ENCODE measurements around the gene UGT1A10.
"Not testable (repeated sequence)": the region's sequence is repeated elsewhere in the genome, so short reads cannot be mapped to it uniquely, and the experiment has no call there.

UGT1A10 gene

DNA sequence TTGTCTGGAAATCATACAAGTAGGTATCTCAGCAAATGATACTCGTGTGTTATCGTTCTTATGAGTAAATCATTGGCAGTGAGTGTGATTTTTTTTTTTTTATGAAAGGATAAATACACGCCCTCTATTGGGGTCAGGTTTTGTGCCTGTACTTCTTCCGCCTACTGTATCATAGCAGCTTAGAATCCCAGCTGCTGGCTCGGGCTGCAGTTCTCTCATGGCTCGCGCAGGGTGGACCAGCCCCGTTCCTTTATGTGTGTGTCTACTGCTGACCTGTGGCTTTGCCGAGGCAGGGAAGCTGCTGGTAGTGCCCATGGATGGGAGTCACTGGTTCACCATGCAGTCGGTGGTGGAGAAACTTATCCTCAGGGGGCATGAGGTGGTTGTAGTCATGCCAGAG is at the start of gene UGT1A10:
Gene UGT1A10 (plus strand): TSS at position 143 of the 400 bp plus-strand sequence. CDS start 75 bp downstream, at position 218.
- not testable (repeated sequence) for FAIRE-seq; DNase-seq (ENCODE audit: insufficient read length, low spot score)

DNA sequence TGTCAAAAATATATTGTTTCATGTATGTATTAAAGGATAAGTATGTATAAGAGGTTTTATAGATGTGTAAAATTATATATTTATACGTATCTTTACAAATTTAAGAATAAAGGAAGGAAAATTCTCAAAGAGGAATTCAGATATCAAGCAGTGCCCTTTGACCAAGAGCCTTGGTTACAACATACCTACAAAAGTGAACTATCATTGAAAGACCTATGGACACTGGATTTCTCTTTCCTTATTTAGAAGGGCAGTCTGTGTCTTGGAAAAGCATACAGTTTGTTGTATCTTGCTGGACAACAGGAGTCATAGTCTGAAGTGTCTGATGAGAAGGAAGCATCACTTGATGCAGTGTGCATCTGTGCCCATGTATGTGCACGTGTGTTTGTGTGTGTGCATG is 47.8 kb upstream of the UGT1A10 start:
- no peak for DNase-seq (ENCODE audit: insufficient read length, low spot score)
- peak; percentile 51 for FAIRE-seq

DNA sequence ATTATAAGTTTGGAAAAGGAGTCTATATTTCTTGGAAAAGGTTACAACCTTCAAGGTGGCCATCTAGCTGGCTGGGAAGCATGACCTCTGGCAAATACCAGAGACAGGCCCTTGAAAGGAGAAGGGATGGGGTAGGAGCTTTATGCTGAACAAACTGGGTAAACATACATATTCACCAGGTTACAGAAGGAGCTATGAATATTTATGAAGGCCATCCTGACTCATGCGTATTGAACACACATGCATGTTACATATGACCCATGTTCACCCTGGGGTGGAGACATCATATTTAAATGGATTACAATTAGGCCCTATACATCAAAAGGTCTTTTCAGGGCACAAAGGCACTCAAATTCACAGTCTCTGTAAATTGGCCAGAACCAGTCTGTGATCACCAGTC is 43.5 kb upstream of the UGT1A10 start:
- peak; percentile 48 for FAIRE-seq

DNA sequence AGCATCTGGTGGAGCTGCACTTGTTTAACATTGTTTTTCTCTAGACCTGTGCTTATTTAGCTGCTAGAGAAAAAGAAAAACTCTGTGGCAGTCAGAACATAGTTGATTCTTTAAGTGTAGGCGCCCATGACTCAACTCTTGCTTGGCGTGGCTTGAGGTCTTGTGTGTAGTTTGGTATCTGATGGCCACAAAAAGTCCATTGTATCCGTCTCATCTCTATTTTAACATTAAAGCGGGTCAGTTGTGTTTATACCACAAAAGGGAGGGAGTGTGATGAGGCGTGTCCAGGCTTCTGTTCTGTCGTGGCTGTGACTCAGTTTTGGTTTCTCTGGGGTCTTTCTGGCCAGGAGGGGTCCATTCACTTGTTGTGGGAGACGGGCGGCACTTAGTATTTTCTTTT is 43.0 kb upstream of the UGT1A10 start:
- FAIRE-seq (no peak), DNase-seq (ENCODE audit: insufficient read length, low spot score) (no peak)

More for the DNA sequence above, 43.5 kb upstream of the UGT1A10 start:
- not testable (repeated sequence) for DNase-seq (ENCODE audit: insufficient read length, low spot score)

DNA sequence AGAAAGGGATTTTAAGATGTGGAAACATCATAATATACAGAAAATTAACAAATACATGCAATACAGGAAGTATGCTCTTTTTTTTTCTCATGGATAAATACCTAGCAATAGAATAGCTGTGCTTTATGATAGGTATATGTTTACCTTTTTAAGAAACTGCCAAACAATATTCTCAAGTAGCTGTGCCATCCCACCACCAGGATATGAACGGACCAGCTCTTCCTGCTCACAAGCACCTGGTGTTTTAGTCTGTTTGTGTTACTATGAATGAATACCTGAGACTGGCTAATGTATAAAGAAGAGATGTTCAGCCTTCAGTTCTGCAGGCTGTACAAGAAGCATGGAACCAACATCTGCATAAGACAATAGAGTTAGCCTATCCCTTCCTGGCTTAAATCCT is 38.7 kb upstream of the UGT1A10 start:
- no peak for FAIRE-seq
- DNase-seq (ENCODE audit: insufficient read length, low spot score) = no peak

DNA sequence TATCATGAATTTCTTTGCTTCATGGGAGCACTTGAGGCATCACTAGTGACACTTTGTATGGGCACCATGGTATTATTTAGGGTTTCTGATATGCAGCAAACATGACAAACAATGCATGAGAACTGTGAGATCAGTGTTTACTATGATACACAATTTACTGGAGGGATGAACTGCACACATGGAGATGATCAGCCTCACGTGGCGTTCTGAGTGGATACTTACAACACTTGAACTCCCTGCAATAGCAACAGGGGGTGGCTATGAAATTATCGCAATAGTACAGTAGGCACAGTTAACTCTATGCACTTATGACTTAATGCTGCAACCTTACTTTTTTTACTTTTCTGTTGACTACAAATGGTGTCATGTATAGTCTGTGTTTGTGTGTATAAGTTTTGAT is 37.3 kb upstream of the UGT1A10 start:
- DNase-seq (ENCODE audit: insufficient read length, low spot score) (no peak), FAIRE-seq (peak; percentile 9)

DNA sequence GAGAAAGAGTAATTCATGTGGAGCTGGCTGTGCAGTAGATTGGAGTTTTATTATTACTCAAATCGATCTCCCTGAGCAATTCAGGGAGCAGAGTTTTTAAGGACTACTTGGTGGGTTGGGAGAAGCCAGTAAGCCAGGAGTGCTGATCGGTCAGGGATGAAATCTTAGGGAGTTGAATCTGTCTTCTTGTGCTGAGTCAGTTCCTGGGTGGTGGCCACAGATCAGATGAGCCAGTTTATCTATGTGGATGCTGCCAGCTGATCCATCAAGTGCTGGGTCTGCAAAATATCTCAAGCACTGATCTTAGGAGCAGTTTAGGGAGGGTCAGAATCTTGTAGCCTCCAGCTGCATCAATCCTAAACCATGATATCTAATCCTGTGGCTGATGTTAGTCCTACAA is 35.9 kb upstream of the UGT1A10 start:
- FAIRE-seq (no peak), DNase-seq (ENCODE audit: insufficient read length, low spot score) (no peak)

DNA sequence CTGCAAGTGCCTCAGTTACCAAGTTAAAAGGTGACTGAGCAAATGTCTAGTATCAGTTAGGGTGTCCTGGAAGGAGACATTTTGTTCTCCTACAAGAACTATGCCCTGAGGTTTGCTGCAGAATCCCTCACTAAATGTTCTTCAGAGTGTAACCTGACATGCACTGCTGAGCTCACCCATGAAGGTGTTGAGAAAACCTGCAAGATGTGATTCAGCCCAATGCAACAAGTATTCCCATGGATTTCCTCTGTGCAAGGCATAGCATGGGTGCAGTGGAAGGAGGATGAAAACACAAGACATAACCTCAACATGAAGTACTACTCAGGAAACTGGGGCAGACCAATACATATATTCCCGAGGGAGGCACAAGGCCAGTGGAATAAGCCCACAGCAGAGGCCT is 34.2 kb upstream of the UGT1A10 start:
- FAIRE-seq = no peak
- no peak for DNase-seq (ENCODE audit: insufficient read length, low spot score)

DNA sequence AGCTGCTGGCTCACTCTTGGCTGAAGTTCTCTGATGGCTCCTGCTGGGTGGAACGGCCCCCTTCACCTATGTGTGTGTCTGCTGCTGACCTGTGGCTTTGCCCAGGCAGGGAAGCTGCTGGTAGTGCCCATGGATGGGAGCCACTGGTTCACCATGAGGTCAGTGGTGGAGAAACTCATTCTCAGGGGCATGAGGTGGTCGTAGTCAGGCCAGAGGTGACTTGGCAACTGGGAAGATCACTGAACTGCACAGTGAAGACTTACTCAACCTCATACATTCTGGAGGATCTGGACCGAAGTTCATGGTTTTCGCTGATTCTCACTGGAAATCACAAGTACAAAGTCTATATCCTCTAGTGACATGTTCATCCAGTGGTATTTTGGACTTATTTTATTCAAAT is 32.7 kb upstream of the UGT1A10 start:
- FAIRE-seq (no peak), DNase-seq (ENCODE audit: insufficient read length, low spot score) (no peak)

DNA sequence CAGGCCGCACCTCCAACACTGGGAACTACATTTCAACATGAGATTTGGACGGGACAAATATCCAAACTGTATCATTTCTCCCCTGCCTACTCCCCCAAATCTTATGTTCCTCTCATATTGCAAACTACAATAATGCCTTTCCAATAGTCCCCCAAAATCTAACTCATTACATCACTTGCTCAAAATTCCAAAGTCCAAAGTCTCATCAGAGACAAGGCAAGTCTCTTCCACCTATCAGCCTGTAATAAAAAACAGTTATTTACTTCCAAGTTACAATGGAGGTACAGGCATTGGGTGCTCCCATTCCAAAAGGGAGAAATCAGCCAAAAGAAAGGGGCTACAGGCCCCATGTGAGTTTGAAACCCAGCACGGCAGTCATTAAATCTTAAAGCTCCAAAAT is 31.4 kb upstream of the UGT1A10 start:
- FAIRE-seq (no peak), DNase-seq (ENCODE audit: insufficient read length, low spot score) (no peak)

DNA sequence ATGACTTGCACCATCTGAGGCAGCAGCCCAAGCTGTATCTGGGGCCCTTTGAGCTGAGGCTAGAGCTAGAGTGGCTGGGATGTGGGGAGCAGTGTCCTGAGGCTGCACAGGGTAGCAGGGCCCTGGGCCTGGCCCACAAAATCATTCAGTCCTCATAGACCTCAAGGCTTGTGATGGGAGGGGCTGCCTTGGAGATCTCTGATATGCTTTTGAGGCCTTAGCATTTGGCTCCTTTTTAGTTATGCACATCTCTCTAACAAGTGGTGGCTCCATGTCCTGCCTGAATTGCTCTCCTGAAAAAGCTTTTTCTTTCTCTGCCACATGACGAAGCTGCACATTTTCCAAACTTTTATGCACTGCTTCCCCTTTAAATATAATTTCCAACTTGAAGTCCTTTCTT is 30.6 kb upstream of the UGT1A10 start:
- DNase-seq (ENCODE audit: insufficient read length, low spot score) (no peak), FAIRE-seq (no peak)

DNA sequence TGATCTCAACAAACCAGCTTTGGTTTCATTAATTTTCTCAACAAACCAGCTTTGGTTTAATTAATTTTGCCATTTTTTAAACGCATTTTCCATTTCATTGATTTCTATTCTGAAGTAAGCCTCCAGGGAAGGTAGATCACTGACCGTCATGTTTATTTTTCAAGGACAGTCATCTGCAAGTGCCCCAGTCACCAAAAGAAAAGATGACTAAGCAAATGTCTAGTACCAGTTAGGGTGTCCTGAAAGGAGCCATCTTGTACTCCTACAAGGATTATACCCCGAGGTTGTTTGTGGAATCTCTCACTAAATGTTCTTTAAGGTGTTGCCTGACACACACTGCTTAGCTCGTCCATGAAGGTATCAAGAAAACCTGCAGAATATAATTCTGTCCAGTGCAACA is 25.0 kb upstream of the UGT1A10 start:
- FAIRE-seq = no peak
- no peak for DNase-seq (ENCODE audit: insufficient read length, low spot score)

DNA sequence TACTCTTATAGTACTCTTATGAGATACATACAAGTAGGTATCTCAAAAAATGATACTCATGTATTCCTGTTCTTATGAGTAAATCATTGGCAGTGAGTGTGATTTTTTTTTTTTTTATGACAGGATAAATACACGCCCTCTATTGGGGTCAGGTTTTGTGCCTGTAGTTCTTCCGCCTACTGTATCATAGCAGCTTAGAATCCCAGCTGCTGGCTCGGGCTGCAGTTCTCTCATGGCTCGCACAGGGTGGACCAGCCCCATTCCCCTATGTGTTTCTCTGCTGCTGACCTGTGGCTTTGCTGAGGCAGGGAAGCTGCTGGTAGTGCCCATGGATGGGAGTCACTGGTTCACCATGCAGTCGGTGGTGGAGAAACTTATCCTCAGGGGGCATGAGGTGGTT is 18.8 kb upstream of the UGT1A10 start, which contains the start of gene UGT1A8:
Gene UGT1A8 (plus strand): TSS at position 158 of the 400 bp plus-strand sequence. CDS start 75 bp downstream, at position 233.
- not testable (repeated sequence) for DNase-seq (ENCODE audit: insufficient read length, low spot score); FAIRE-seq

DNA sequence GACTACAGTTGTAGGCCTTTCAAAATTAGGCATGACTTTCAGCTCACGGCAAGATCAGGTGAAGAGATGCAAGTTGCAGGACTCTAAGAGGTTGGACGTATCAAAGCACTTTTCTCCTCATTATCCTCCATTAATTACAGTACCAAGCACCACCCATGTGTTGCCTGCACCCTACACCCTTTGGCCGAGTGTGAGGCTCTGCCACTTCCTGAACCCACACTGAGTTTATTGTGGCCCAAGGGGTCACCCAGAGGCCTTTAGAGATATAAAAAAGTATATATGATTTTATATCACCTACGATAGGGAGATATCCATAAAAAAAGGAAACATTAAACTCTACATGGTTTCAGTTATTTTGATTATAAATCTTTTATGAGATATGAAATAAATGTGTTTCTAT is 16.0 kb upstream of the UGT1A10 start:
- DNase-seq (ENCODE audit: insufficient read length, low spot score) (no peak), FAIRE-seq (no peak)

DNA sequence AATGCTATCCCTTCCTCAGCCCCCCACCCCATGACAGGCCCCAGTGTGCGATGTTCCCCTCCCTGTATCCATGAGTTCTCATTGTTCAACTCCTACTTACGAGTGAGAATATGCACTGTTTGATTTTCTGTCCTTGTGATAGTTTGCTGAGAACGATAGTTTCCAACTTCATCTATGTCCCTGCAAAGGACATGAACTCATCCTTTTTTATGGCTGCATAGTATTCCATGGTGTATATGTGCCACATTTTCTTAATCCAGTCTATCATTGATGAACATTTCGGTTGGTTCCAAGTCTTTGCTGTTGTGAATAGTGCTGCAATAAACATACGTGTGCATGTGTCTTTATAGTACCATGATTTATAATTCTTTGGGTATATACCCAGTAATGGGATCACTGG is 14.4 kb upstream of the UGT1A10 start:
- DNase-seq (ENCODE audit: insufficient read length, low spot score); FAIRE-seq: not testable (repeated sequence)

DNA sequence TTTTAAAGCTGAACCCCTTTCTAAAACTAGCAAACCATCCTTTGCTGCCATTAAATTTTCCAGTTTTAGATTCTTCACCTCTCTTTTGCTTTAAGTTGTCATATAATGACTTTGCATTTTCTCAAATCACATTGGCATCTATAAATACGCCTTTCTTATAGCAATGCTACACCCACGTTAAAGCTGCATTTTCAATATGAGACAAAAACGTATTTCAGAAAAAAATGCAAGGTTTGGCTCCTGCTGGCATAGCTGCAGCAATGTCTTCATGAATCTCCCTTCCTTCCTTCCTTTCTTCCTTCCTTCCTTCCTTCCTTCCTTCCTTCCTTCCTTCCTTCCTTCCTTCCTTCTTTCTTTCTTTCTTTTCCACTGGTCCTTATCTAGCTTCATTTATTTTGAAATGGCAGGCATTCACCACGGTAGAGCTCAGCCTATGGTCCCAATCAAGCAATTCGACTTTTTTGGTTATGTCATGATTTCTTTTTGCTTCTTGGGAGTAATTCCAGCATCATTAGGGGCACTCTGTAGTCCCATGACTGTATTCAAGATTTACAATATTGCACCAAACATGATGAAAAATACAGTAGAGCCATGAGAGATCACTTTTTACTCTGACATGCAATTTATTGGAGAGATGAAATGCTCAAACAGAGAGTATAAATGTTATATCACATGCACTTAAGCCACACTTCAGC is 8.8 kb upstream of the UGT1A10 start:
- FAIRE-seq (no peak), DNase-seq (ENCODE audit: insufficient read length, low spot score) (no peak)

DNA sequence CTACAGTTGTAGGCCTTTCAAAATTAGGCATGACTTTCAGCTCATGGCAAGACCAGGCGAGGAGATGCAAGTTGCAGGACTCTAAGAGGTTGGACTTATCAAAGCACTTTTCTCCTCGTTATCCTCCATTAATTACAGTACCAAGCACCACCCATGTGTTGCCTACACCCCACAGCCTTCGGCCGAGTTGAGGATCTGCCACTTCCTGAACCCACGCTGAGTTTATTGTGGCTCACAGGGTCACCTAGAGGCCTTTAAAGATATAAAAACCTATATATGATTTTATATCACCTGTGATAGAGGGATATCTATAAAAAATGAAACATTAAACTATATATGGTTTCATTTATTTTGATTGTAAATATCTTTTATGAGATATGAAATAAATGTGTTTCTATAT is 2.6 kb downstream of the UGT1A10 start:
- FAIRE-seq (no peak), DNase-seq (ENCODE audit: insufficient read length, low spot score) (no peak)

DNA sequence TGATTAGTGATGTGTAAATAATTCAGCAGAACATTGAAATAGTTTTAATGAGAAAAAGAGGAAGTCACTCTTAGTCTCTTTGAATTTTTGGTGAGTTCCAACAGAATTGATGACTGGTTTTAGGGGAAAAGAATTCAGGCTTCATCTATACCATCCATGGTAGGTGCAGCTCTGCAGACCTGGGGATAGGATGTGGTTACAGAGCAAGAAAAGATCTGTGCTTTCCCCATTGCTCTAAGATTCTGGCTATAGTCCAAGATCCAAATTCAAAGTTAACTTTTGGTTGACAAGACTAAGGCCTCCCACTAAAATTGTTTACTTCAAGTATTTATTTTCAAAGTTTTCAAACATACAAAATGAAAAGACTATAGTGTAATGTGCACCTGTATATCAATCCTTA is 3.6 kb downstream of the UGT1A10 start:
- FAIRE-seq (no peak), DNase-seq (ENCODE audit: insufficient read length, low spot score) (no peak)

DNA sequence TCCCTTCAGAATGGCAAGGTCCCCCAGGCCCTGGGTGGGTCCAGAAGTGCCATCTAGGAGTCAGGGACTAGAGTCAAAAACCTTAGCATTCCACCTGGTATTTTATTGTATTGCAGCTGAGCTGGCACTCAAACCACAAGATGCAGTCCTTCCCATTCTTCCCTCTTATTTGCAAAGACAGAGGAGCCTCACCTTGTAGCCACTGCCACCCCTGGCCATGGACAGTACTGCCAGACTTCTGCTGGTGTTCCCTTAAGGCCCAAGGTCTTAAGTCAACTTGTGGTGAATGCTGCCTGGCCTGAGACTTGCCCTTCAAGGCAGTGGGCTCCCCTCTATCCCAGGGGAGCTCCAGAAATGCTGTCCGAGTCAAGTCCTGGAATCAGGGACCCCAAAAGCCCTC is 6.9 kb downstream of the UGT1A10 start:
- no peak for DNase-seq (ENCODE audit: insufficient read length, low spot score)
- no peak for FAIRE-seq

DNA sequence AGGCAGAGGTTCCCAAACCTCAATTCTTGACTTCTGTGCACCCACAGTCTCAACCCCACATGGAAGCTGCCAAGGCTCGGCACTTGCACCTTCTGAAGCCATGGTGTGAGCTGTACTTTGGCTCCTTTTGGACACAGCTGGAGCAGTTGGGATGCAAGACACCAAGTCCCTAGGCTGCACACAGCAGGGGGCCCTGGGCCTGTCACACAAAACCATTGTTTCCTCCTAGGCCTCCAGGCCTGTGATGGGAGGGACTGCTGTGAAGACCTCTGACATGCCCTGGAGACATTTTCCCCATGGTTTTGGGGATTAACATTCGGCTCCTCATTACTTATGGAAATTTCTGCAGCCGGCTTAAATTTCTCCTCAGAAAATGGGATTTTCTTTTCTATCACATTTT is 9.8 kb downstream of the UGT1A10 start:
- FAIRE-seq; DNase-seq (ENCODE audit: insufficient read length, low spot score): not testable (repeated sequence)

DNA sequence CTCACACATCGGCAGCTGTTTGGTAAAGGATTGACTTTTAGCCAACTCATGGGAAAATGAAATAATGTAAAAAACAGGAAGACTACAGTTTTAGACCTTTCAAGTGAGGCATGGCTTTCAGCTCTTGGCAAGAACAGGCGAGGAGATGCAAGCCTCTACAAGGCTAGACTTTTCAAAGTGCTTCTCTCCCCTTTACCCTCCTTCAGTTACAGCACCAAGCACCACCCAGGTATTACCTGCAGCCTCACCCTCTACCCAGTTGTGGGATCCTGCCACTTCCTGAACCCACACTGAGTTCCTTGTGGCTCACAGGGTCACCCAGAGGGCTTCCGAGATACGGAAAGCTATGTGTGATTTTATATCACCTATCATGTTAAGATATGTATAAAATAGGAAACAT is 14.7 kb downstream of the UGT1A10 start:
- DNase-seq (ENCODE audit: insufficient read length, low spot score) (no peak), FAIRE-seq (no peak)

DNA sequence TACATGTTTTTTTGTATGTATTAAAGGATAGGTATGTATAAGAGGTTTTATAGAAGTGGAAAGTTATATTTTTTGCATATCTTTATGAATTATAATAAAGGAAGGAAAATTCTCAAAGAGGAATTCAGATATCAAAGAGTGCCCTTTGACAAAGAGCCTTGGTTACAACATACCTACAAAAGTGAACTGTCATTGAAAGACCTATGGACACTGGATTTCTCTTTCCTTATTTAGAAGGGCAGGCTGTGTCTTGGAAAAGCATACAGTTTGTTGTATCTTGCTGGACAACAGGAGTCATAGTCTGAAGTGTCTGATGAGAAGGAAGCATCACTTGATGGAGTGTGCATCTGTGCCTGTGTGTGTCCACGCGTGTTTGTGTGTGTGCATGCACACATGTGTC is 15.2 kb downstream of the UGT1A10 start:
- no peak for FAIRE-seq

DNA sequence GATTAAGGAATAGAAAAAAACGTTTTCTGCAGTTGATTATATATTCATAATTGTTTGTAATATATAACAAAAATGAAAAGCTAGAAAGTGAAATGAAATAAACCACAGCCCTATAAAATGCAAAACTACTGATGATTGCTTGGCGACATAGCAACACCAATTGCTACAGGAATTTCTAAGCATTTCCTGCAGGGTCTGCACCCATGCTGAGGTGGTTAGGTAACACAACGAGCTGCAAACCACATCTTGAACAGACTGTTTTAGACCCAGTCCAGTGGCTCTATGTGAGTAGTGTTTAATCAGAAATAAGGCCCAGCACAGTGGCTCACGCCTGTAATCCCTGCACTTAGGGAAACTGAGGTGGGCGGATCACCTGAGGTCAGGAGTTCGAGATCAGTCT is 18.3 kb downstream of the UGT1A10 start:
- no peak for DNase-seq (ENCODE audit: insufficient read length, low spot score)
- FAIRE-seq = no peak

More for the DNA sequence above, 15.2 kb downstream of the UGT1A10 start:
- DNase-seq (ENCODE audit: insufficient read length, low spot score) = no peak
